Cardiac septum (tissue), 1 donor: ENCODE measurements around the gene KRTAP15-1. TPM values are rescaled to one million over a fixed set of nuclear protein-coding genes. Genes with fewer than 3 reads are reported as not detected.

Experiments
- DNase-seq: peaks from one replicate; pipeline ENCODE4 v3.0.0-alpha.2; 2020; ENCODE audit warnings: low spot score
- intact Hi-C: fragments of 100-400 bp; cut with DNase I; formaldehyde crosslinking; loops from one replicate; pipeline ENCODE4 v1.14.0; 2022
- total RNA-seq: library from RNA; stranded (reverse); fragmentation: NEBNext Ultra II Directional; extraction: Animal tissue kit (Norgen Biotek cat#: 25700); gene quantifications from one replicate; pipeline ENCODE4 v1.2.1, GENCODE V29; 2021
- donor health status: DM: no; HTN: no; CAD: no.

Gene KRTAP15-1
- total RNA-seq, 1 donor from 2014 or later, result not detected

DNA sequence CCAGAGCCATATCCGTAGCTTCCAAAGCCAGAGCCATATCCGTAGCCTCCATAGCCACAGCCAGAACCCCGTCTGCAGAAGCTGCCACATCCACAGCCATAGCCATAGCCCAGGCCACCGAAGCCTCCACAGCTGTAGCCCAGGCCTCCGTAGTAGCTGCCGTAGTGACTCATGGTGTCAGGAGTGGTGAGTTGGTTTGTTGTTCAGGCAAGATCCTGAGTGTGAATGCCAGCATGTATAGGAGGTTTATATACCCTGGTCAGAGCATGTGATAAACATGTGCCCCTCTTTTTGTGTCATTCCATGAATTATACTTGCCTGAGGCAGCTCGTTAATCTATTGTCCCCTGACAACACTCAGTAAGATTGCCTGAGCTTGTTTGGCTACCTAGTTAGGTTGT, 40.1 kb downstream of the KRTAP15-1 start, which contains the start of gene KRTAP19-1:
TSS of gene KRTAP19-1 (minus strand) at position 223 of the 400 bp plus-strand sequence. CDS start at position 173, 50 bp downstream.
- intact Hi-C loops, result no loop called here
- no peak for DNase-seq

DNA sequence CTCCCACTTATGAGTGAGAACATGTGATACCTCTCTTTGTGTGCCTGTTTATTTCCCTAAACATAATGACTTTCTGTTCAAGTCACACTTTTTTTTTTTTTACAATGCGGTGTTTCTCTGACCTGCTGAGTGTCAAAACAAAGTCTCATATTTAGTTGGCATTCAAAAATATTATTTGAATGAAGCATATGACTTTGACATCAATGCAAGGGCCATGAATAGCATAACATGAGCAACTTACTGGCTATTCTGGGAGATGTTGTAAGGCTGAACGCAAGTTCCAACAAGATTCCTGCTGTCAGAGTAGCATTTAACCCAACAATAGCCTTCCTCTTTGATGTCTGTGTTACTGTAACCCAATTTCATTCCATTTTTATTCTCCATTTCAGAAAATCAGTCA, 42.1 kb downstream of the KRTAP15-1 start:
- DNase-seq, result no peak
- intact Hi-C loops, result no loop called here

DNA sequence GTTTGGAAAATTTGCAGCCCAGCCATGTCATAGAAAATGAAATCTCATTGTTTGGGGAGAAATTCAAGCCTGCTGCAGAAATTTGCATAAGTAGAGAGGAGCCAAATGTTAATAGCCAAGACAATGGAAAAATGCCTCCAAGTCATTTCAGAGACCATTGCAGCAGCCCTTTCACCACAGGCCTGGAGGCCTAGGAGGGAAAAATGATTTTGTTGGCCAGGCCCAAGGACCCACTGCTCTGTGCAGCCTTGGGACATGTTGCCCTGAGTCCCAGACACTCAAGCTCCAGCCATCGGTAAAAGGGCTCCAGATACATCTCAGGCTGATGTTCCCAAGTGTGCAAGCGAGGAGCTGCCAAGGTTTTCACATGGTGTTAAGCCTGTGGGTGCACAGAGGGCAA, 46.1 kb downstream of the KRTAP15-1 start:
- no peak for DNase-seq
- intact Hi-C loops, result no loop called here

GRCh38 chr21:30487336-30487735, 47.3 kb downstream of the KRTAP15-1 start, which contains the start of gene KRTAP19-2:
Gene KRTAP19-2 (minus strand): TSS chr21:30487436. CDS start chr21:30487348, 88 bp downstream.
- intact Hi-C loops, result no loop called here
- no peak for DNase-seq

Other genes with a start within 250 kb of the KRTAP15-1 start
- not detected for gene CLDN8, start 224.2 kb upstream of the KRTAP15-1 start, total RNA-seq
- gene KRTAP24-1, start 157.3 kb upstream of the KRTAP15-1 start, total RNA-seq, result not detected
- not detected for gene KRTAP25-1, start 150.8 kb upstream of the KRTAP15-1 start, total RNA-seq
- not detected for gene KRTAP26-1, start 120.0 kb upstream of the KRTAP15-1 start, total RNA-seq
- not detected for gene KRTAP27-1, start 102.6 kb upstream of the KRTAP15-1 start, total RNA-seq
- gene KRTAP23-1, start 91.7 kb upstream of the KRTAP15-1 start, total RNA-seq, result not detected
- gene KRTAP13-2, start 68.0 kb upstream of the KRTAP15-1 start, total RNA-seq, result not detected
- not detected for gene KRTAP13-1, start 44.2 kb upstream of the KRTAP15-1 start, total RNA-seq
- gene KRTAP13-3, start 14.3 kb upstream of the KRTAP15-1 start, total RNA-seq, result not detected
- not detected for gene KRTAP13-4, start 10.1 kb upstream of the KRTAP15-1 start, total RNA-seq
- not detected for gene KRTAP19-1, start 40.1 kb downstream of the KRTAP15-1 start, total RNA-seq
- gene KRTAP19-2, start 47.2 kb downstream of the KRTAP15-1 start, total RNA-seq, result not detected
- not detected for gene KRTAP19-3, start 51.7 kb downstream of the KRTAP15-1 start, total RNA-seq
- not detected for gene KRTAP19-4, start 56.9 kb downstream of the KRTAP15-1 start, total RNA-seq
- gene KRTAP19-5, start 61.9 kb downstream of the KRTAP15-1 start, total RNA-seq, result not detected
- gene KRTAP19-6, start 101.6 kb downstream of the KRTAP15-1 start, total RNA-seq, result not detected
- gene KRTAP19-7, start 121.0 kb downstream of the KRTAP15-1 start, total RNA-seq, result not detected
- gene KRTAP22-2, start 150.1 kb downstream of the KRTAP15-1 start, total RNA-seq, result not detected
- gene KRTAP6-3, start 152.2 kb downstream of the KRTAP15-1 start, total RNA-seq, result not detected
- gene KRTAP6-2, start 158.6 kb downstream of the KRTAP15-1 start, total RNA-seq, result not detected
- gene KRTAP22-1, start 160.8 kb downstream of the KRTAP15-1 start, total RNA-seq, result not detected
- not detected for gene KRTAP6-1, start 173.7 kb downstream of the KRTAP15-1 start, total RNA-seq
- gene KRTAP20-1, start 176.2 kb downstream of the KRTAP15-1 start, total RNA-seq, result not detected
- not detected for gene KRTAP20-4, start 180.4 kb downstream of the KRTAP15-1 start, total RNA-seq
- gene KRTAP20-2, start 194.9 kb downstream of the KRTAP15-1 start, total RNA-seq, result not detected
- not detected for gene KRTAP20-3, start 202.6 kb downstream of the KRTAP15-1 start, total RNA-seq